Measurements from ENCODE around the gene TSC22D1.
"Not testable (repeated sequence)": the region's sequence is repeated elsewhere in the genome, so short reads cannot be mapped to it uniquely, and the experiment has no call there.

TSC22D1 gene

DNA sequence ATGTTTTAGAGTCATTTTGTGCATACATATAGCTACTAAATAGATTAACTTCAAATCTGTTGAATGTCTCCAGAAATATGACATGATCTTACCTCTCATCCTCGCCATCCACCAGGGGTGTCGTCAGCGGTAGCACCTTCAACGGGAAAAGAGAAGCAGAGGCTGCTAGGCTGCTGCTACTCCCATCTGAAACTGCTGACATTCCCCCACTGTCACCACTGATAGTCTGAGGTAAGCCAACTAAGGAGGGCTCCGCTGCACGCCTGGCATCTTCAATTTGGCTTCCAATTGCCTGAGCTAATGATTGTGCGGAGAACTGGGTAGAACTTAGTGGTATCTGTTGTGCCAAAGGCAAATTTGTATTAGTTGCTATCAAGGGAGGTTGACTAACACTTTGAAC is 3.1 kb downstream of the TSC22D1 start:
- no peak for DNase-seq (ENCODE audit: low spot score)

DNA sequence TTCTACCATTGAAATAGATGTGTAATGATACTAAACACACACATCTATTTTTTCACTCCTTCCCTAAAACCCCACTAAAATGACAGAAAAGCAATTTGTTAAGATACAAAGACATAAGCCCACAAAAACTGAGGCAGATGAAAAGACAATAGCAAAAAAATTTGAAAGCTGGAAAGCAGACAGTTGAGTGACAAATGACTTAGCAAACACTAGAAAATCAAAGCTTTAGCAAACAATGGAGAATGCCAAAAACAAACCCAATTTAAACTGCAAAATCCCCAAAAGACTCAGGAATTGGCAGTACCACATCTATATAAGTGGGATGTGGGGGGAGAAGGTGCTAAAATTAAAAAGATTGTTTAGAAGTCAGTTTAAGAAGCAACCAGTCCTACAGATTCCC is 9.5 kb downstream of the TSC22D1 start:
- DNase-seq (ENCODE audit: low spot score) = no peak

- DNase-seq (ENCODE audit: low spot score) = no peak
Measured at GRCh38 chr13:44565881-44566280, 10.2 kb downstream of the TSC22D1 start.

GRCh38 chr13:44564936-44565335 is 11.2 kb downstream of the TSC22D1 start:
- DNase-seq (ENCODE audit: low spot score) = no peak

- DNase-seq (ENCODE audit: low spot score) = not testable (repeated sequence)
Measured at GRCh38 chr13:44562853-44563252, 13.3 kb downstream of the TSC22D1 start.

- no peak for DNase-seq (ENCODE audit: low spot score)
Measured at GRCh38 chr13:44561351-44561750, 14.8 kb downstream of the TSC22D1 start.

DNA sequence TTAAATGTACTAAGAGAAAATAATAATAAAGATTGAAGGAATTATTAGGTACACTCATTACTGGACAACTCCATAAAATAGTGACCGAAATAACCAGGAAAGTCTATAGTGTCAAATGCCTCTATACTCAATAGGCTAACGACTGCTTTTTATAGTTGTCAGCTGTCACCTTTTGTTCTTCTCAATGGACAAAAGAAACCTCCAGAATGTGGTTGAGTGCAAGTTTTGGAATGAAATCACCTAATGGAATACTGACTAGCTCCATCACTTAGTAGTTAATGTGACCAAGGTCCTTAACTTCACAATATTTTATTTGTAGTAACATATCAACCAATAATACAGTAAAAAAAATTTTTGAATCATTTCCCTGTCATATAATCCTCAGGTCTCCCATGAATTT is 18.1 kb downstream of the TSC22D1 start:
- no peak for DNase-seq (ENCODE audit: low spot score)

DNA sequence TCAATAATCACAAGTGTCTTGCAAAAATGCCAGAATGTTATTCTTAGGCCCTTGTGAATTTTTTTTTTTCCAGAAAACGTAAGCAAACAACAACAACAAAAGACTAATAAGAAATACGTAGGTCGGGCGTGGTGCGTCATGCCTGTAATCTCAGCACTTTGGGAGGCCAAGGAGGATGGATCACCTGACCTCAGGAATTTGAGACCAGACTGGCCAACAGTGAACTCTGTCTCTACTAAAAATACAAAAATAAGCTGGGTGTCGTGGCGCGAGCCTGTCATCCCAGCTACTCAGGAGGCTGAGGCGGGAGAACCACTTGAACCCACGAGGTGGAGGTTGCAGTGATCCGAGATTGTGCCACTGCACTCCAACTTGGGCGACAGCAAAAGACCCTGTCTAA is 20.9 kb downstream of the TSC22D1 start:
- no peak for DNase-seq (ENCODE audit: low spot score)

DNA sequence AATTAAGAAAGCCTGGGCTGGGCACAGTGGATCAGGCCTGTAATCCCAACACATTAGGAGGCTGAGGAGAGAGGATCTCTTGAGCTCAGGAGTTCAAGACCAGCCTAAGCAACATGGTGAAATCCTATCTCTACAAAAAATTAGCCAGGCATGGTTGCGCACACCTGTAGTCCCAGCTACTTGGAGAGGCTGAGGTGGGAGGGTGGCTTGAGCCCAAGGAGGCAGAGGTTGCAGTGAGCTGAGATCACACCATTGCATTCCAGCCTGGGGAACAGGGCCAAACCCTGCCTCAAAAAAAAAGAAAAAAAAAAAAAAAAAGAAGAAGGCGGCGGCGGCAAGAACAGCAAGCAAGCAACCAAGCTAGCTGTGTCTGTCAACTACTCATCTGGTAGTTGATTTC is 26.7 kb downstream of the TSC22D1 start:
- no peak for DNase-seq (ENCODE audit: low spot score)

DNA sequence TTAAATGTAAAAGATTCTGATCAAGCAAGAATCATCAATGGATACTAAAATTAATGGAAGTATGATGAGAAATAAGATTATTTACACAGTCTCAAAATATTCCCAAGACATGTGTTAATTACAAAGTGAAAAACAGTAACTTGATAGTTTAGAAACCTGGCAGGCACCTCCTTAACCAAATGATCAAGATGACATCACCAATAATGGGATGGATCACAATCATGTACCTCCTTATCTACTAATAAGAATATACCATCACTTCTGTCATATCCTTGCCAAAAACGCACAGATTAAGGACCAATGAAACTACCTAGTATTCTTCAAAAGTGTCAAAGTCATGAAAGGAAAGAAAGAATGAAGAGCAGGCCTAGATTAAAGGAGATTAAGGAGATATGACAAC is 30.0 kb downstream of the TSC22D1 start:
- DNase-seq (ENCODE audit: low spot score) = no peak

- DNase-seq (ENCODE audit: low spot score) = no peak
Measured at GRCh38 chr13:44543369-44543768, 32.8 kb downstream of the TSC22D1 start.

DNA sequence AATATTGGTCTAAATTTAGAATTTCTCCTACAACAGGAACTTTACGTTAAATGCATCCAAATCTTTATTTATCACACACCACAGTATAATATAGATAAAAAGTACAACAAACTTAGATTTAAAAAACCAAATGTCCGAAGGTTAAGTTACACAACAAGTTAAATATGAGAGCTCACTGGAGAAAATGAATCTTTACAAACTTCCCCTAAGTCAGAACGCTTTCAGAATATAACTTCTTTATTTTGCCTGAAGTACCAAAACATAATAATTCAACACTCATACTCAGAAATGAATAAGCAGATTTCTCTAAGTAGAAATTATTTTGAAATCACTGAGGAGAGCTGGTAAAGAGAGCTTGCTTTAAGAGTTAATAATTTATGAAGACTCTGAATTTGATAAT is 33.8 kb downstream of the TSC22D1 start:
- no peak for DNase-seq (ENCODE audit: low spot score)

DNA sequence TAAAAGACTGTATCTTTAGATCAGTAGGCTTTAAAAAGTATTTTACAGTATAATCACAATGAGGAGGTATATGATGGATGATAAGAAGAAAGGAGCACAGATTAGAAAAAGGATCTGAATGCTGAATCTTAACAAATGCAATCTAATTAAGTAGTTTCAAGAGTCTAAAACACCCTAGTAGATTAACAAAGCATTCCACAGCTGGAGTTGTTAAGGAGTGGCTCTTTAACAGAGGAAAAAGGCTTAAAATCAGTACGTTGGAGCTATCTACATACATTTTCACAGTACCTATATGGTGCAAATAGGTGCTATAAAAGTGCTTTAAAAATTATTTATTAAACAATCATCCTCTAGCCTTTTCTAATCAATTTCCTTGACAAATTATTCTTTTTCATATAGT is 34.5 kb downstream of the TSC22D1 start:
- DNase-seq (ENCODE audit: low spot score) = no peak

- no peak for DNase-seq (ENCODE audit: low spot score)
Measured at GRCh38 chr13:44540761-44541434, 35.2 kb downstream of the TSC22D1 start.

GRCh38 chr13:44537248-44537647 is 38.9 kb downstream of the TSC22D1 start:
- no peak for DNase-seq (ENCODE audit: low spot score)

- peak; percentile 23 for DNase-seq (ENCODE audit: low spot score)
Measured at GRCh38 chr13:44523146-44524015, 52.7 kb downstream of the TSC22D1 start.

DNA sequence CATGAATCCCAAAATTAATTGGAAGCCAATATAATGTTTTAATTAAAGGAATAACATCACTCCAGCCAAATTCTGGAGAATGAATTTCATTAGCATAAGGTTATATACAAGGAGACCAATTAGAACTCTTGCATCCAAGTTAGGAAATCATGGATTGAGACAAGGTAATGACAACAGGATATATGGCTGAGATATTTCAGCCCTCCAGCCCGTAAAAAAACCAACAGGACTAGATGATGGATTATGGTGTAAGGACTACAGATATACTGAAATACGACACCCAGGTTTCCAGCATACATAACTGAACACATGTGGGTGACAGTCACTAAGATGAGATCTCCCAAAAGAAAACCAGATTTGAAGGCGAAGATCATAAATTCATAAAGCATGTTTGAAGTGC is 56.5 kb downstream of the TSC22D1 start:
- no peak for DNase-seq (ENCODE audit: low spot score)

DNA sequence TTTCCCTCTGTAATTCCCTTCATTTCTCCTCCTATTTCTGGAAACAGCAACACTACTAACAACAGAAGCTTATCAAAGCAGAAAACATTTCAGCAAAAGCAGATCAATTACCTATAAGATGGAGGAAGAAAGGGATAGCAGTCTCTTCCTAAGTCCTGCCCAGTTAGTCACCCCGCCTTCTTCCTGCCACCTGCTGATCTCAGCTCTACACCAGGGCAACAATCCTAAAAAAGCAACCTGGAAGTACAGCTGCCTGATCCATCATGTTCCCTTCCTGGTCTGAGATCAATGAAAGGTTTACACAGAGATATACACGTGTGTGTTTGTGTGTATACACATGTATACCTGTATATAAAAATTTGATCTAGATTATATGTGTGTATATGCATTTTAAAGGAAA is 59.4 kb downstream of the TSC22D1 start:
- DNase-seq (ENCODE audit: low spot score) = no peak

- DNase-seq (ENCODE audit: low spot score) = no peak
Measured at GRCh38 chr13:44514278-44514677, 61.9 kb downstream of the TSC22D1 start.

DNA sequence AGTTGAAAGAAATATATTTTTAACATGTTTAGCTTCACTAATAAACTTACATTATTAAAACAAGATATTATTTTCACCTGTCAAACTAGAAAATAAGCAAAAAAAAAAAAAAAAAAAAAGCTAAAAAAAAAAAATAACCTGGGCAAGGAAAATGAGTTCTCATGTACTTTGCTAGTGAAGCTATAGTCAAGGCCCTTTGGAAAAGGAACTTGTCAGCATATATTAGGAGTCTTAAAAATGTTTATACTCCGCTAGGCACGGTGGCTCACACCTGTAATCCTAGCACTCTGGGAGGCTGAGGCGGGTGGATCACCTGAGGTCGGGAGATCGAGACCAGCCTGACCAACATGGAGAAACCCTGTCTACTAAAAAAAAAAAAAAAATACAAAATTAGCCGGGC is 66.3 kb downstream of the TSC22D1 start:
- DNase-seq (ENCODE audit: low spot score) = not testable (repeated sequence)

DNA sequence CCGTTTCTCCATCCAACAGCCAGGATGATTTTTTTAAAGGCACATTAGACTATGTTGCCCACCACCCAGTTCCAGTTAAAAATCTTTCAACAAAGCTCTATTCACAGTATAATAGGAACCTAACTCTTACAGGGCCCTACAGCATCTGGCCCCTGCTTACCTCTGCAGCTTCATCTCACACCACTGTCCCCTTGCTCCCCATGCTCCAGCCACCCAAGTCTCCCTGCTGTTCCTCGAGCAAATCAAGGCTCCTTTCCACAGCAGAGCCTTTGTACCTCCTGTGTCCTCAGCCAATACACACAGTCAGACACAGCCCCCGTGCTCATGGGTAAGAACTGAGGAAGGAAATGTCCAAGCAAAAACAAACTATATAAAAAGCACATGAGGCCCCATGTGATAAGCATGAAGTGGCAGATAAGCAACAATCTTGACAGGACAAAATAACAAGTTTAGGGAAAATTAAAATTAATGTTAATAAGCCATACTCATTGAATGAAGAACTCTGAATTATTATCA is 67.5 kb downstream of the TSC22D1 start:
- no peak for DNase-seq (ENCODE audit: low spot score)

GRCh38 chr13:44507639-44508038 is 68.5 kb downstream of the TSC22D1 start:
- no peak for DNase-seq (ENCODE audit: low spot score)

DNA sequence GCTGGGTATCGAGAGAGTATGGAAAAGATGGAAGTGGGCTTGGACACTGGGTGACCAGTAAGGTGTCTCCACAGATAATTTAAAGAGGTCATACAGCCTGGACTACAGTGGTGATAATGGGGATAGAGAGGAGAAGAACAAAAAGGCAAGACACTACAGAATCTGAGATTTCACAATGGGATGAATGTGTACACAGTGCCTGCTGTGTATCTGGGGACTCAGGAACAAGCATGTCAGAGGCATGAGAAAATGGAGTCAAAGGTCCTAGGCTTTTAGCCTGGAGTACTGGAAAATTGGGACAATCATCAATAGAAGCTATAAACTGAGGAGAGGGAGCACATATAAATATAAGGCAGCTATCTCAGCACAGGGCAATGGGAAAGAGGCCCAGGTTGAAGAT is 69.4 kb downstream of the TSC22D1 start:
- DNase-seq (ENCODE audit: low spot score) = no peak

Measured in AG08396 (cell line).